NK-92 (cell line): Measurements from ENCODE around the gene CAMK2N2.

Experiments used
- DNase-seq: peaks from one replicate; lab custom pipeline; 2025; ENCODE audit not compliant: unreplicated experiment; lab: John Stamatoyannopoulos, UW

Gene CAMK2N2

GRCh38 chr3:184240384-184241140, 20.8 kb downstream of the CAMK2N2 start:
- DNase-seq = no peak

- no peak for DNase-seq
These were observed 21.6 kb downstream of the CAMK2N2 start for GRCh38 chr3:184239708-184240107.

GRCh38 chr3:184239221-184239620, 22.1 kb downstream of the CAMK2N2 start:
- DNase-seq = no peak

- DNase-seq = no peak
These were observed 23.0 kb downstream of the CAMK2N2 start for GRCh38 chr3:184238246-184238818.

GRCh38 chr3:184237807-184238206, 23.5 kb downstream of the CAMK2N2 start:
- DNase-seq = no peak

GRCh38 chr3:184237211-184237610, 24.1 kb downstream of the CAMK2N2 start:
- no peak for DNase-seq

- no peak for DNase-seq
These were observed 24.7 kb downstream of the CAMK2N2 start for GRCh38 chr3:184236636-184237035.

- DNase-seq = no peak
These were observed 25.3 kb downstream of the CAMK2N2 start for GRCh38 chr3:184236033-184236410.

GRCh38 chr3:184235381-184236032, 25.8 kb downstream of the CAMK2N2 start:
- no peak for DNase-seq

- DNase-seq = no peak
These were observed 26.5 kb downstream of the CAMK2N2 start for GRCh38 chr3:184234671-184235380.

GRCh38 chr3:184234224-184234623, 27.1 kb downstream of the CAMK2N2 start:
- DNase-seq = no peak

GRCh38 chr3:184233127-184233843, 28.1 kb downstream of the CAMK2N2 start:
- DNase-seq = no peak

GRCh38 chr3:184231671-184232070, 29.7 kb downstream of the CAMK2N2 start:
- DNase-seq = no peak

- no peak for DNase-seq
These were observed 30.5 kb downstream of the CAMK2N2 start for GRCh38 chr3:184230603-184231528.

- DNase-seq = no peak
These were observed 31.2 kb downstream of the CAMK2N2 start for GRCh38 chr3:184230081-184230602.

- no peak for DNase-seq
These were observed 31.8 kb downstream of the CAMK2N2 start, which contains the start of gene VWA5B2 for GRCh38 chr3:184229394-184230080. TSS of gene VWA5B2 (plus strand) at chr3:184229585. CDS start at chr3:184230529, 944 bp downstream.

GRCh38 chr3:184228376-184229137, 32.8 kb downstream of the CAMK2N2 start:
- DNase-seq = no peak

- DNase-seq = no peak
These were observed 33.8 kb downstream of the CAMK2N2 start for GRCh38 chr3:184227481-184227935.
